ENCODE measurements around the gene SHB.

SHB gene

GRCh38 chr9:38022203-38022895 is 46.7 kb downstream of the SHB start:
- DNase-seq = no peak

GRCh38 chr9:38020151-38021076 is 48.6 kb downstream of the SHB start:
- DNase-seq = no peak

GRCh38 chr9:38019731-38020130 is 49.3 kb downstream of the SHB start:
- no peak for DNase-seq

- peak; percentile 43 for DNase-seq
These were observed 49.9 kb downstream of the SHB start for GRCh38 chr9:38018958-38019602.

GRCh38 chr9:38018241-38018957 is 50.6 kb downstream of the SHB start:
- DNase-seq = no peak

- no peak for DNase-seq
These were observed 51.2 kb downstream of the SHB start for GRCh38 chr9:38017885-38018186.

GRCh38 chr9:38017149-38017884 is 51.7 kb downstream of the SHB start:
- peak; percentile 78 for DNase-seq

GRCh38 chr9:38016375-38017135 is 52.5 kb downstream of the SHB start:
- DNase-seq = no peak

GRCh38 chr9:38015906-38016305 is 53.1 kb downstream of the SHB start:
- DNase-seq = no peak

- no peak for DNase-seq
These were observed 53.8 kb downstream of the SHB start for GRCh38 chr9:38015266-38015665.

- DNase-seq = no peak
These were observed 56.1 kb downstream of the SHB start for GRCh38 chr9:38012767-38013450.

GRCh38 chr9:38011991-38012390 is 57.0 kb downstream of the SHB start:
- no peak for DNase-seq

- DNase-seq = no peak
These were observed 57.9 kb downstream of the SHB start for GRCh38 chr9:38010918-38011704.

GRCh38 chr9:38009990-38010389 is 59.0 kb downstream of the SHB start:
- DNase-seq = no peak

- DNase-seq = no peak
These were observed 60.0 kb downstream of the SHB start for GRCh38 chr9:38009035-38009501.

GRCh38 chr9:38008168-38009034 is 60.6 kb downstream of the SHB start:
- no peak for DNase-seq

GRCh38 chr9:38007016-38007415 is 62.0 kb downstream of the SHB start:
- DNase-seq = no peak

- DNase-seq = no peak
These were observed 62.9 kb downstream of the SHB start for GRCh38 chr9:38006163-38006562.

Data from femur (tissue), 1 donor.